ENCODE results near the gene OR8D4. TPM values are rescaled to one million over a fixed set of nuclear protein-coding genes. Genes with fewer than 3 reads are reported as not detected.

OR8D4 gene
- total RNA-seq, 1 experiment from 2014 or later, result not detected

Other genes starting within 250 kb of the OR8D4 start
- gene SCN3B, start 247.5 kb upstream of the OR8D4 start, total RNA-seq (2014; rRNA removed), result not detected in 2 replicates
- 7.8 and 9.4 TPM in 2 replicates for gene ZNF202, start 160.5 kb upstream of the OR8D4 start, total RNA-seq (2014; rRNA removed)
- gene OR6X1, start 147.6 kb upstream of the OR8D4 start, total RNA-seq (2014; rRNA removed), result not detected in 2 replicates
- gene OR6M1, start 95.8 kb upstream of the OR8D4 start, total RNA-seq (2014; rRNA removed), result not detected in 2 replicates
- not detected in 2 replicates for gene TMEM225, start 16.5 kb upstream of the OR8D4 start, total RNA-seq (2014; rRNA removed)
- not detected in 2 replicates for gene OR4D5, start 37.5 kb downstream of the OR8D4 start, total RNA-seq (2014; rRNA removed)
- not detected in 2 replicates for gene OR6T1, start 41.7 kb downstream of the OR8D4 start, total RNA-seq (2014; rRNA removed)
- not detected in 2 replicates for gene OR10S1, start 75.6 kb downstream of the OR8D4 start, total RNA-seq (2014; rRNA removed)
- gene OR10G6, start 93.0 kb downstream of the OR8D4 start, total RNA-seq (2014; rRNA removed), result not detected in 2 replicates
- gene OR10G4, start 110.8 kb downstream of the OR8D4 start, total RNA-seq (2014; rRNA removed), result not detected in 2 replicates
- not detected in 2 replicates for gene OR10G9, start 120.8 kb downstream of the OR8D4 start, total RNA-seq (2014; rRNA removed)
- gene OR10G8, start 124.6 kb downstream of the OR8D4 start, total RNA-seq (2014; rRNA removed), result not detected in 2 replicates
- gene OR10G7, start 139.2 kb downstream of the OR8D4 start, total RNA-seq (2014; rRNA removed), result not detected in 2 replicates
- gene VWA5A, start 213.3 kb downstream of the OR8D4 start, total RNA-seq (2014; rRNA removed), result 6.0 and 9.7 TPM in 2 replicates